HepG2 (cell line): ENCODE measurements around the gene FAM76A. TPM values are rescaled to one million over a fixed set of nuclear protein-coding genes. Genes with fewer than 3 reads are reported as not detected.

ENCODE experiments used
- LCORL ChIP-seq, 2 experiments: fragments of 450-650 bp in 1 of 2; sonication (generic) in 1 of 2; formaldehyde crosslinking in 1 of 2; IDR thresholded peaks; 2 replicates each; pipeline versions ENCODE4 v1.5.0 to v1.6.1; 2017 to 2020; ENCODE audit warnings: antibody characterized with exemption in 1 of 2, missing genetic modification reagents in 1 of 2
- SP1 ChIP-seq, 2 experiments: fragments of 450-650 bp in 1 of 2; sonication (generic) in 1 of 2; formaldehyde crosslinking in 1 of 2; IDR thresholded peaks; 2 replicates each; pipeline versions ENCODE4 v1.4.0 to v1.6.1; 2016 to 2020; ENCODE audit warnings: missing genetic modification reagents in 1 of 2
- ZNF253 ChIP-seq: sonication (generic); formaldehyde crosslinking; IDR thresholded peaks from 2 replicates; pipeline ENCODE4 v1.8.0; 2022; ENCODE audit warnings: mild to moderate bottlenecking, missing genetic modification reagents, borderline replicate concordance
- ZSCAN5A ChIP-seq: sonication (generic); formaldehyde crosslinking; IDR thresholded peaks from 2 replicates; pipeline ENCODE4 v1.8.0; 2022; ENCODE audit warnings: mild to moderate bottlenecking, missing genetic modification reagents, borderline replicate concordance
- polyA plus RNA-seq, 8 experiments: library from polyadenylated mRNA; depleted of rRNA in 3 of 8; stranded (reverse) in 7 of 8; unstranded in 1 of 8; fragments of >200 nt; fragmentation: Illumina TruSeq in 4 of 8; extraction: Trizol in 4 of 8; gene quantifications; 2 replicates each; pipeline versions ENCODE4 v1.2.1 to v1.2.3, GENCODE V29; 2011 to 2016; ENCODE audit warnings: low read depth in 4 of 8, missing spikeins in 1 of 8, mixed read lengths in 1 of 8; ENCODE audit not compliant: insufficient read depth in 1 of 8
- total RNA-seq, 5 experiments: library from RNA; depleted of rRNA; stranded (reverse); fragments of >200 nt; fragmentation: Illumina TruSeq; extraction: Trizol; gene quantifications; 2 replicates each; pipeline ENCODE4 v1.2.3, GENCODE V29; 2016; ENCODE audit warnings: low read depth in 1 of 5
- TF ChIP-seq, protein P1 (sequence below): sonication (generic); formaldehyde crosslinking; IDR thresholded peaks from 2 replicates; pipeline ENCODE4 v1.4.0; 2020; ENCODE audit warnings: missing genetic modification reagents, borderline replicate concordance
- TF ChIP-seq, protein P2 (sequence below), 2 experiments: fragments of 450-650 bp in 1 of 2; sonication (generic) in 1 of 2; formaldehyde crosslinking in 1 of 2; IDR thresholded peaks; 2 replicates each; pipeline versions ENCODE4 v1.6.1 to v1.8.0; 2016 to 2022; ENCODE audit warnings: antibody characterized with exemption in 1 of 2, mild to moderate bottlenecking in 1 of 2, missing genetic modification reagents in 1 of 2
- TF ChIP-seq, protein P3 (sequence below): fragments of 450-650 bp; IDR thresholded peaks from 2 replicates; pipeline ENCODE4 v1.6.1; 2016

The FAM76A gene
- total and polyA plus RNA-seq, 2 of the 13 experiments (the other 11 are each of a cell fraction or from before 2014, with no cell fraction given) = 4.2 to 15.7 TPM

DNA sequence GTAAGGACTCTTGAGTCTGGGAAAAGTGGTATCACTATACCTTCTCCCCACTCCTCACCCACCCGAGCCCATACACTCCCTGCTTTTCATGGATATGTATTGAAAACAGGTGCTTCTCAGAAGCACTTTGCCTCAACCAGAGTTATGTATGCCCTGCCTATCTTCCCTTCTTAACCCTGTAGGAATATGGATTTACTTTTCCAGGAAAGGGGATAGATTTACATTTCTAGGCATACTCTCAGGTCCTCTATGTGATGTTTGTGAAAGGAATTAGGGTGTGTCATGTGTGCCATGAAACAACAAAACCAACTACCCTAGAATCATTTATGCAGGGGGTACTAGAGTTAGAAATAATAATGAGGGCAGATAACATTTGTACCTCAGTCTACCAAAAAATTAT, 36.3 kb downstream of the FAM76A start (continued):
- TF ChIP-seq, protein P1, sequence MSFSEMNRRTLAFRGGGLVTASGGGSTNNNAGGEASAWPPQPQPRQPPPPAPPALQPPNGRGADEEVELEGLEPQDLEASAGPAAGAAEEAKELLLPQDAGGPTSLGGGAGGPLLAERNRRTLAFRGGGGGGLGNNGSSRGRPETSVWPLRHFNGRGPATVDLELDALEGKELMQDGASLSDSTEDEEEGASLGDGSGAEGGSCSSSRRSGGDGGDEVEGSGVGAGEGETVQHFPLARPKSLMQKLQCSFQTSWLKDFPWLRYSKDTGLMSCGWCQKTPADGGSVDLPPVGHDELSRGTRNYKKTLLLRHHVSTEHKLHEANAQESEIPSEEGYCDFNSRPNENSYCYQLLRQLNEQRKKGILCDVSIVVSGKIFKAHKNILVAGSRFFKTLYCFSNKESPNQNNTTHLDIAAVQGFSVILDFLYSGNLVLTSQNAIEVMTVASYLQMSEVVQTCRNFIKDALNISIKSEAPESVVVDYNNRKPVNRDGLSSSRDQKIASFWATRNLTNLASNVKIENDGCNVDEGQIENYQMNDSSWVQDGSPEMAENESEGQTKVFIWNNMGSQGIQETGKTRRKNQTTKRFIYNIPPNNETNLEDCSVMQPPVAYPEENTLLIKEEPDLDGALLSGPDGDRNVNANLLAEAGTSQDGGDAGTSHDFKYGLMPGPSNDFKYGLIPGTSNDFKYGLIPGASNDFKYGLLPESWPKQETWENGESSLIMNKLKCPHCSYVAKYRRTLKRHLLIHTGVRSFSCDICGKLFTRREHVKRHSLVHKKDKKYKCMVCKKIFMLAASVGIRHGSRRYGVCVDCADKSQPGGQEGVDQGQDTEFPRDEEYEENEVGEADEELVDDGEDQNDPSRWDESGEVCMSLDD (CRISPR knock-in tag) = no peak
- no peak for TF ChIP-seq ZSCAN5A (CRISPR knock-in tag)
- TF ChIP-seq, protein P2, sequence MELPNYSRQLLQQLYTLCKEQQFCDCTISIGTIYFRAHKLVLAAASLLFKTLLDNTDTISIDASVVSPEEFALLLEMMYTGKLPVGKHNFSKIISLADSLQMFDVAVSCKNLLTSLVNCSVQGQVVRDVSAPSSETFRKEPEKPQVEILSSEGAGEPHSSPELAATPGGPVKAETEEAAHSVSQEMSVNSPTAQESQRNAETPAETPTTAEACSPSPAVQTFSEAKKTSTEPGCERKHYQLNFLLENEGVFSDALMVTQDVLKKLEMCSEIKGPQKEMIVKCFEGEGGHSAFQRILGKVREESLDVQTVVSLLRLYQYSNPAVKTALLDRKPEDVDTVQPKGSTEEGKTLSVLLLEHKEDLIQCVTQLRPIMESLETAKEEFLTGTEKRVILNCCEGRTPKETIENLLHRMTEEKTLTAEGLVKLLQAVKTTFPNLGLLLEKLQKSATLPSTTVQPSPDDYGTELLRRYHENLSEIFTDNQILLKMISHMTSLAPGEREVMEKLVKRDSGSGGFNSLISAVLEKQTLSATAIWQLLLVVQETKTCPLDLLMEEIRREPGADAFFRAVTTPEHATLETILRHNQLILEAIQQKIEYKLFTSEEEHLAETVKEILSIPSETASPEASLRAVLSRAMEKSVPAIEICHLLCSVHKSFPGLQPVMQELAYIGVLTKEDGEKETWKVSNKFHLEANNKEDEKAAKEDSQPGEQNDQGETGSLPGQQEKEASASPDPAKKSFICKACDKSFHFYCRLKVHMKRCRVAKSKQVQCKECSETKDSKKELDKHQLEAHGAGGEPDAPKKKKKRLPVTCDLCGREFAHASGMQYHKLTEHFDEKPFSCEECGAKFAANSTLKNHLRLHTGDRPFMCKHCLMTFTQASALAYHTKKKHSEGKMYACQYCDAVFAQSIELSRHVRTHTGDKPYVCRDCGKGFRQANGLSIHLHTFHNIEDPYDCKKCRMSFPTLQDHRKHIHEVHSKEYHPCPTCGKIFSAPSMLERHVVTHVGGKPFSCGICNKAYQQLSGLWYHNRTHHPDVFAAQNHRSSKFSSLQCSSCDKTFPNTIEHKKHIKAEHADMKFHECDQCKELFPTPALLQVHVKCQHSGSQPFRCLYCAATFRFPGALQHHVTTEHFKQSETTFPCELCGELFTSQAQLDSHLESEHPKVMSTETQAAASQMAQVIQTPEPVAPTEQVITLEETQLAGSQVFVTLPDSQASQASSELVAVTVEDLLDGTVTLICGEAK (IDR thresholded peaks at IDR 0.05) = no peak
- TF ChIP-seq, protein P2 (CRISPR knock-in tag; IDR thresholded peaks at IDR 0.05) = no peak
- TF ChIP-seq, protein P3, sequence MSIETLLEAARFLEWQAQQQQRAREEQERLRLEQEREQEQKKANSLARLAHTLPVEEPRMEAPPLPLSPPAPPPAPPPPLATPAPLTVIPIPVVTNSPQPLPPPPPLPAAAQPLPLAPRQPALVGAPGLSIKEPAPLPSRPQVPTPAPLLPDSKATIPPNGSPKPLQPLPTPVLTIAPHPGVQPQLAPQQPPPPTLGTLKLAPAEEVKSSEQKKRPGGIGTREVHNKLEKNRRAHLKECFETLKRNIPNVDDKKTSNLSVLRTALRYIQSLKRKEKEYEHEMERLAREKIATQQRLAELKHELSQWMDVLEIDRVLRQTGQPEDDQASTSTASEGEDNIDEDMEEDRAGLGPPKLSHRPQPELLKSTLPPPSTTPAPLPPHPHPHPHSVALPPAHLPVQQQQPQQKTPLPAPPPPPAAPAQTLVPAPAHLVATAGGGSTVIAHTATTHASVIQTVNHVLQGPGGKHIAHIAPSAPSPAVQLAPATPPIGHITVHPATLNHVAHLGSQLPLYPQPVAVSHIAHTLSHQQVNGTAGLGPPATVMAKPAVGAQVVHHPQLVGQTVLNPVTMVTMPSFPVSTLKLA = no peak
- no peak for TF ChIP-seq SP1 (IDR thresholded peaks at IDR 0.05)
- no peak for TF ChIP-seq SP1 (CRISPR knock-in tag; IDR thresholded peaks at IDR 0.05)
- TF ChIP-seq ZNF253 (CRISPR knock-in tag) = no peak
- TF ChIP-seq LCORL (IDR thresholded peaks at IDR 0.05) = no peak
- TF ChIP-seq LCORL (CRISPR knock-in tag; IDR thresholded peaks at IDR 0.05) = no peak
